Measurements from ENCODE around the gene DAAM2.

Gene DAAM2

DNA sequence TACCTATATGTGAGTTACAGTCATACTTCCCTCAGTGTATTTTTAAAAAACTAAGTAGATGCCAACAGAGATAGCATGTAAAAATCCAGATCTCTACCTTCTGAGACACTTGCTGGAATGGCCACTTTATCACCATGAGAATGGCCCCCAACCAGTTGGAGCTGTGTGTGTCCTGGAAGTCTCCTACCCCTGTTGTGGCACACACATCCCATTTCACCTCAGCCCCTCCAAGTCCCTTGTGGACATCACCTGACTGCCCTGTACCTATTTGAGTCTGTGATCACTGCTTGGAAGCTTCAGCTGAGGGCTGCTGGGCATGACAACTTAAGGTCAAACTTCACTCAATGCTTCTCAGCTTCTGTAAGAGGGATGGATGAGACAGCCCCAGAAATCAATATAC, 118.0 kb downstream of the DAAM2 start:
- no peak for DNase-seq (ENCODE audit: low read depth)

- DNase-seq (ENCODE audit: low read depth) = no peak
Measured at GRCh38 chr6:39910744-39911143, 118.6 kb downstream of the DAAM2 start.

GRCh38 chr6:39911513-39912125, 119.4 kb downstream of the DAAM2 start:
- DNase-seq (ENCODE audit: low read depth) = no peak

DNA sequence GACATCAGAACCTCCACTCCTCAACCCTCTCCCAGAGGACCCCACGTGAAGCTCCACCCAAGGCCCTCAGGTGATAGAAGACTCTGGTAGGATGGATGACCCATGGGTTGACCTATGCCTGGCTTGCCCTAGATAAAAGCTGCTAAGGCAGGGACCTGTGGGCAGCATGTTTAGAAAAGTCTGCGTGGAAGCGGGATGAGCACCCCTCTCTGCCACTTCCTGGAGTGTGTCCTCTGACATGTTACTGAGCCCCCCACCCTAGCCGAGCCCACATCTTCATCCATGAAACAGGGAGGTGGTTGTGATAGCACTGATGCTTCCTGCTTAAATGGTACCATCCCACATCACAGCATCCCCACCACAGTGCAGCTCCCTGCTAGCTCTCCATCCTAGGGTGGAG, 120.3 kb downstream of the DAAM2 start:
- no peak for DNase-seq (ENCODE audit: low read depth)

DNA sequence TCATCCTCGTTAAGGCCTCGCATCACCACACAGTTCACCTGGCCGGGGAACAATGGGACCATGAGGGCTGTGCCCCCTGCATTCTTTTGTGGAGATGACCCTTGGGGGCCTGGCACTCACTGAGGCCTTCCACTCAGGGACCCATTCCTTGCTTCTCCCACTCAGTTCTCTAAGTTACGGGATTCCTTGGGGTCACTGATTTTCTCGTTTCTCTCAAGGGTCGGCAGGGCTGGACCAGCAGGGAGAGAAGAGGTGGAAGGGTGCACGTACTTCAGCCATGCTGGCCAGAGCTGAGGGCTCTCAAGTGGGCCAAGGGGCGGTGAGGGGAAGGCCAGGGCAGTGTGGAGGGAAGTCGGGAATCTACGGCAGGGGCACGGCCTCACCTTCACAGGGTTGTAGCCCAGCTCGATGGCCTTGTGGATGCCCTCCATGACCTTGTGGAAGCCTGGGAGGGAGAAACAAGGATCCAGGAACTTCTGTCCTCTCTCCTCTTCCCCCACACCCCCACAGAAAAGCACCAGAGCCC, 121.3 kb downstream of the DAAM2 start:
- DNase-seq (ENCODE audit: low read depth) = no peak

GRCh38 chr6:39914239-39914638, 122.1 kb downstream of the DAAM2 start:
- no peak for DNase-seq (ENCODE audit: low read depth)

- DNase-seq (ENCODE audit: low read depth) = no peak
Measured at GRCh38 chr6:39915866-39916265, 123.7 kb downstream of the DAAM2 start.

- DNase-seq (ENCODE audit: low read depth) = no peak
Measured at GRCh38 chr6:39917329-39917728, 125.2 kb downstream of the DAAM2 start.

DNA sequence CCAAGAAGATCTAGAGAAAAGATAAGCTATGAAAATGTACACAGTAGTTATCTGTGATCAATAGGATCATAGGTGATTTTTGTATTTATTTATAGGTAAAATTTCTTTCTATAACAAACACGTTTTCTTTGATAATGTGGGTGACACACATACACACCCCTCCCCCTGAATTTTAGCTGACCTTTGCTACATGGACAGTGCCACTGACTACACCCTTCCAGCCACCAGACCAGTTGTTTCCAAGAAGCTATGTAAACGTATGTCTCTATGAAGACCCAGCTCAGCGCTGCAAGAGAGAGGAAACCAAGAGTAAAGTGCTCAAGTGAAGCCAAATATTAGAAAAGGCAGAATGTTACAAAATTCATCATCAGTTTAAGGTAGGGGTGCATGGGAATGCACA, 125.8 kb downstream of the DAAM2 start:
- DNase-seq (ENCODE audit: low read depth) = no peak

DNA sequence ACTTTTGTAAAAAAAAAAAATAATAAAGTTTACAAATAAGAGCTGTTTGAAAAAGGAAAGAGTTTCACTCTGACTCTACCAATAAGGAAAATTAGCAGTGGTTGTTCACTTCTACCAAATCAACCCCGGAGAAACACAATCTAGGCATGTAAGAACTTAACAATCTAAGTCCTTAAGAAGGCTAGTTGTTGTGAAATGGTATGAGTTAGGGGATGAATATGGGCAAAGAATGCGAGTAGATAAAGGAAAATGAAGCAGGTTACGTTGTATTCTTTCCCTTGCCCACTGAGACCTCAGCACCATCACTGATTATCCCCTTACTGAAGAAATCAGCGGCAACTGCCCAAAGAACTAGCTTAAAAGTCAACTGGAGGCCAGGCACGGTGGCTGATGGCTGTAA, 126.7 kb downstream of the DAAM2 start:
- DNase-seq (ENCODE audit: low read depth) = no peak

DNA sequence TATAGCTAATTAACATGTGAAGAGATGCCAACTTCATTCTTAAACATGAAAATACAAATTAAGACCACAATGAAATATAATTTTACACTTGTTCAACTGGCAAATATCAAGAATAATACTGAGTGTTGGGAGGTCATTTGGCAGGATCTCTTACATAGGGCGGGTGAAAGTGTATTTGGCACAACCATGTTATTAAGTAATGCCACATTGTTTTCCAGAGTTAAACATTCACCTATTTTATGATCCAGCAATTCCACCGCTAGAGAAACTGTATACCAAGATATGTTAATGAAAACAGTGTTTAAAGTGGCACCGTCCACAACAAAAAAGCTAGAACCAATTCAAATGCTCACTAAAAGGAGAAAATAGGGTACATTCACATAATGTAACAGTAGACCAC, 128.0 kb downstream of the DAAM2 start:
- no peak for DNase-seq (ENCODE audit: low read depth)

GRCh38 chr6:39922821-39923220, 130.6 kb downstream of the DAAM2 start:
- DNase-seq (ENCODE audit: low read depth) = no peak

DNA sequence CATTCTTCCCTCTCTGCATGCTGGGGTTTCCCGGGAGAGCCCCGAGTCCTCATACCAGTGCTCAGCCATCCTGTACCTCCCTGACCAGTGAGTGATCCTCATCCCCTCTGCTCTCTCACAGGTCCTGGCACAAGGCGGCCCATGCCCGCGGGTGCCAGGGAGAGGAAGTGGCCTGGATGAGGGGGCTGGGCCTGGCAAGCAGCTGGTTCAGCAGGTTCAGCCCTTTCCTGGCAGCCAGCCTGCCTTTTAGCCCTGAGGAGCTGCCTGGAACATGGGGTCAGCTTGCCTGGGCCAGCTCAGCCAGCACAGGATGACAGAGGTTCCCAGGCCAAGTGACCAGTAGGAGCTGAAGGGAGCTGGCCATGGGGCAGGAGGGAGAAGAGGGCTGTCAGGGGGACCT, 131.2 kb downstream of the DAAM2 start:
- DNase-seq (ENCODE audit: low read depth) = no peak

DNA sequence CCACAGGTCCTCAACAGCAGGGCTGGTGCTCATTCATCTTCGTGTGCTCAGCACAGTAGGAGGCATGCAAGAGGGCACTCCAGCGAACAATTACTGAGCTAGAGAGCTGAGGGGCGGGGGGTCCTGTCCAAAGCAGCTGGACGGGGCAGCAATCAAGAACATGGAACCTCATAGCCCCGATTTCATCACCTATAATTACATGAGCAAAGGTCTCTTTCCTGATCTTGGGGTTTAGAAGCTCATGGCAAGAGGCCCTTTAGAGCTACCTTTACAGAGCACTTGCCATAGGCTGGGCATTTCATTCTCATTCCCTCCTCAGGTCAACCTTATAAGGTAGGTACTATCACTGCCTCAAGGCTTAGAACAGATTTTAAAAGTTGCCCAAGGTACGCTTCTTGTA, 131.7 kb downstream of the DAAM2 start:
- no peak for DNase-seq (ENCODE audit: low read depth)

DNA sequence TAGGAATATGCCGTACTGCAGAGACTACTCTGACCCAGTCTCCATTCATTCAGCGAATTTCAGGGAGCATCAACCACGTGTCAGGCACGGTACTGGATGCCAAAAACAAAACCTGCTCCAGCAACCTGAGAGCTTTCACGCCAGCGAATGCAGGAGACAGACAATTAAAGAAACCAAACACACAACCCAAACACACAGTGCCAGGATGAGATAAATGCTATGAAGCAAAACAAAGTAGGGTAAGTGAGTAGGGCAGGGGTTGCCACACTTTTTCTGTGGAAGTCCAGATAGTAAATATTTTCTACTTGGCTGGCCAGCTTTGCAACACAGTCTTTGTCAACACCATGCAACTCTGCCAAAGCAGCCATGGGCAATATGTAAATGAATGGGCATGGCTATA, 132.1 kb downstream of the DAAM2 start:
- no peak for DNase-seq (ENCODE audit: low read depth)

GRCh38 chr6:39925191-39925930, 133.2 kb downstream of the DAAM2 start:
- DNase-seq (ENCODE audit: low read depth) = no peak

- no peak for DNase-seq (ENCODE audit: low read depth)
Measured at GRCh38 chr6:39925931-39926290, 133.7 kb downstream of the DAAM2 start.

DNA sequence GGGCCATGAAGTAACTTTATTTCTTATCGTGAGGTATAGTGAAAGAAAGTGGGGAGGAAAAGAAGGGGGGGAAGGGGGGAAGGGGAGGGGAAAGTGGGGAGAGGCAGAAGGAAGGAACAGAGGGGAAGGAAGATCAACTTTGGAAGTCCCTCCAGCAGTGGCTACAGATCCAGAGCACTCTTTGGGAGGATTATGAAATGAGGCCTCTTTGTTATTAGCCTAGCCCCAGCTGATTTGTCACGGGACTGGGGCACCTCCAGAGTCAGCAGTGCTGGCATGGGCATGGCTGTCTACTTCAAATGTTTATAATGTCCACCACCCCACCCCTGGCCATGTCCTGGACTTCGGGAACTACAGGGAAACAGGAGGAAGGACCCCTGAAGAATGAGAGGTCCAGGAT, 134.5 kb downstream of the DAAM2 start:
- DNase-seq (ENCODE audit: low read depth) = no peak

DNA sequence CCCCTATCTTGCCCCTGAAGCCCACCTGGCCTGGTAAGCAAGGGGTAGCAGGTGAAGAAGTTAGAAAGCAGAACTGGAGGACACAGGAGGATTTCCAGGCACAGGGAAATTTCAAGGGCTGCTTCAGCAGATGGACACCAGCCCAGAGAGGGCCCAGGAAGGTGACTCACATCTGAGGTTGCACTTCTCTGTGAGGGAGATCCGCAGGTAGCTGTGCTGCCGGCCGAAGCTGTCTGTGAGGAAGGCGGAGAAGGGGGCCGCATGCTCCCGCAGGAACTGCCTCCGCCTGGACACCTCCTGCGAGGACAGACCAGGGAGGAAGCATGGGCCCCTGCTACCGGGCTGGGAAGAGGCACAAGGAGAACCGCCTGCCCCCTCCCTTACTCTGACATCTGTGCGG, 135.0 kb downstream of the DAAM2 start:
- no peak for DNase-seq (ENCODE audit: low read depth)

DNA sequence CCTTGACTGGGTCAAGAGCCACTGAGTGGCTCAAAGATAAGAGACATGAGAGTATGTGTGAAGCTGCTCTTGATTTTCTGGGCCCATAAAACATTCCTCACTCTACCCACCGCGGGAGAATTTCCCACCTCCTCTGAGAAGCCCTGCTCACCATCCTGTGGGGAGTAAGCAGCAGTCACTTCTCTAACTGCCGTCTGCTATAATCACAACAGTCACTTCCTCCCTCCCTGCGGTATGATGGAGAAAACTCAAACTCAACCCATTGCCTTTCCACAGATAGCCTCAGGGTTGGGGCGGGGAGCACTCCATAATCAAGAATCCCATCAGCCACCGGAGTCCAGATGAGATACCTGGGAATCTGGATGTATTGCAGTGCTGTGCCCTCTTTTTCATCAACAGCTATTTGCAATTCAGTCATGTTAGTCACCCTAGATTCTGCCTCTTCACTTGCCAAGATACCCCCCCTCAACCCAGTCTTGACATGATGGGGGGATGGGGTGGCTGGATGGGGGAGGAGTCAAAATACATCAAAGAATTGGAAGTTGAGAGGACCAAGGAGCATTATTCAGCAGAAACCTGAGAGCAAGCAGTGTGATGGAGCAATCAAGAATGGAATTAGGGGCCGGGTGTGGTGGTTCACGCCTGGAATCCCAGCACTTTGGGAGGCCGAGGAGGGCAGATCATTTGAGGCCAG, 137.0 kb downstream of the DAAM2 start:
- DNase-seq (ENCODE audit: low read depth) = no peak

- no peak for DNase-seq (ENCODE audit: low read depth)
Measured at GRCh38 chr6:39929733-39930461, 137.7 kb downstream of the DAAM2 start.

DNA sequence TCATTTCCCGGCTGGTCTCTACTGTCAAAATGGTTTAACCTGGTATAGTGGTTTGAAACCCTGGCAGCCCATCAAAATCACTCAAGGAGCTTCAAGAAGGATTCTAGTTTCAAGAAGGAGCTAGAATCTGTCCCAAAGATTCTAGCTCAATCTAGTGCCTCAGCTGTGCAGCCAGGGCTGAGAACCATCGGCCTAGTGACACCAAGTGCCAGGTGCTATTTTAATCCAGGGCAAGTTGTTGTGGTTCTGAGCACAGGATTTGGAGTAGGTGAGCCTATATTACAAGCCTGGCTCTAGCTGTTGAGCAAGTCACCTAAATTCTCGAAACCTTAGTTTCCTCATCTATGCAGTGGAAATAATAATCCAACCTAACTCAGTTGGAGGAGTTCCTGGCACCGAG, 138.4 kb downstream of the DAAM2 start:
- DNase-seq (ENCODE audit: low read depth) = no peak

GRCh38 chr6:39931607-39932006, 139.4 kb downstream of the DAAM2 start:
- no peak for DNase-seq (ENCODE audit: low read depth)
